ENCODE results near the gene HGF.
A peak's percentile ranks its signal among the peaks of the same experiment; 100 is the strongest.
"Not testable (repeated sequence)": the region's sequence is repeated elsewhere in the genome, so short reads cannot be mapped to it uniquely, and the experiment has no call there.

Gene HGF

GRCh38 chr7:81769891-81770727 is at the start of gene HGF:
Gene HGF, minus strand, starts transcription at chr7:81770047. Its CDS starts 76 bp downstream, at chr7:81769971.
- no peak for FAIRE-seq

- FAIRE-seq: no peak
These were observed 46.5 kb upstream of the HGF start for GRCh38 chr7:81816312-81816711.

- not testable (repeated sequence) for FAIRE-seq
These were observed 43.1 kb upstream of the HGF start for GRCh38 chr7:81812866-81813476.

- no peak for FAIRE-seq
These were observed 42.4 kb upstream of the HGF start for GRCh38 chr7:81811956-81812865.

GRCh38 chr7:81810476-81811155 is 40.8 kb upstream of the HGF start:
- FAIRE-seq: no peak

- not testable (repeated sequence) for FAIRE-seq
These were observed 38.5 kb upstream of the HGF start for GRCh38 chr7:81808310-81808709.

GRCh38 chr7:81803267-81803666 is 33.4 kb upstream of the HGF start:
- no peak for FAIRE-seq

GRCh38 chr7:81802251-81802650 is 32.4 kb upstream of the HGF start:
- no peak for FAIRE-seq

- no peak for FAIRE-seq
These were observed 31.7 kb upstream of the HGF start for GRCh38 chr7:81801532-81801931.

GRCh38 chr7:81791568-81792518 is 22.0 kb upstream of the HGF start:
- no peak for FAIRE-seq

GRCh38 chr7:81790686-81791085 is 20.8 kb upstream of the HGF start:
- no peak for FAIRE-seq

- FAIRE-seq: no peak
These were observed 20.3 kb upstream of the HGF start for GRCh38 chr7:81790120-81790500.

GRCh38 chr7:81789406-81790119 is 19.7 kb upstream of the HGF start:
- FAIRE-seq: peak; percentile 88

- no peak for FAIRE-seq
These were observed 18.4 kb upstream of the HGF start for GRCh38 chr7:81788246-81788645.

GRCh38 chr7:81783818-81784217 is 14.0 kb upstream of the HGF start:
- no peak for FAIRE-seq

GRCh38 chr7:81780914-81781693 is 11.3 kb upstream of the HGF start:
- FAIRE-seq: no peak

GRCh38 chr7:81779706-81780105 is 9.9 kb upstream of the HGF start:
- no peak for FAIRE-seq

GRCh38 chr7:81777697-81778096 is 7.8 kb upstream of the HGF start:
- FAIRE-seq: no peak

GRCh38 chr7:81776948-81777630 is 7.2 kb upstream of the HGF start:
- no peak for FAIRE-seq

Data from endometrium (tissue), 2 donors.